Tibial nerve (tissue), 4 donors: ENCODE measurements around the gene TRAK1. TPM values are rescaled to one million over a fixed set of nuclear protein-coding genes. Genes with fewer than 3 reads are reported as not detected.

ENCODE experiments used
- DNase-seq, 2 donors: peaks; one replicate each; pipeline ENCODE4 v3.0.0-alpha.2; 2019; ENCODE audit warnings: low spot score in 2 of 2
- H3K27ac ChIP-seq, 4 donors: fragments of 200-600 bp; sonication (generic) in 3 of 4; one replicate each; pipeline ENCODE4 v1.5.1; 2017 to 2019; ENCODE audit warnings: mild to moderate bottlenecking in 1 of 4
- H3K27me3 ChIP-seq, 2 donors: fragments of 200-600 bp; sonication (generic) in 1 of 2; one replicate each; pipeline versions ENCODE4 v1.5.1 to v1.6.0; 2017 to 2019
- H3K36me3 ChIP-seq, 3 donors: fragments of 200-600 bp; sonication (generic); one replicate each; pipeline ENCODE4 v1.5.1; 2018 to 2019
- H3K4me1 ChIP-seq, 4 donors: fragments of 200-600 bp; sonication (generic) in 3 of 4; one replicate each; pipeline ENCODE4 v1.5.1; 2017 to 2019
- H3K4me3 ChIP-seq, 4 donors: fragments of 200-600 bp; sonication (generic) in 3 of 4; one replicate each; pipeline ENCODE4 v1.5.1; 2017 to 2019; ENCODE audit warnings: mild to moderate bottlenecking in 1 of 4, moderate library complexity in 1 of 4
- H3K9me3 ChIP-seq, 4 donors: fragments of 200-600 bp; sonication (generic) in 3 of 4; one replicate each; pipeline ENCODE4 v1.5.1; 2017 to 2019
- EP300 ChIP-seq, 2 donors: sonication (generic); formaldehyde crosslinking; IDR thresholded peaks; one replicate each; pipeline ENCODE4 v1.6.1; 2017; ENCODE audit warnings: antibody characterized with exemption in 2 of 2, mild to moderate bottlenecking in 1 of 2
- POLR2A ChIP-seq, 2 donors: fragments of 450-650 bp; IDR thresholded peaks; one replicate each; pipeline ENCODE4 v1.6.1; 2017; ENCODE audit warnings: antibody characterized with exemption in 2 of 2, mild to moderate bottlenecking in 2 of 2, moderate library complexity in 2 of 2
- WGBS, 2 donors: methylation state at CpG; one replicate each; pipeline ENCODE4 v1.1.5; 2018; 5-methylcytosine and 5-hydroxymethylcytosine counted together
- total RNA-seq, 4 donors: library from RNA; depleted of rRNA; stranded (reverse); fragments of >200 nt; gene quantifications; one replicate each; pipeline ENCODE4 v1.1.0, GENCODE V29; 2016
- TF ChIP-seq, protein P1 (sequence below), 5 experiments: fragments of 200-600 bp in 3 of 5; fragments of 450-650 bp in 2 of 5; sonication (generic) in 3 of 5; IDR thresholded peaks; one replicate each; pipeline ENCODE4 v1.5.1; 2016 to 2019; ENCODE audit warnings: antibody characterized with exemption in 5 of 5, mild to moderate bottlenecking in 3 of 5, moderate library complexity in 2 of 5

The TRAK1 gene
- total RNA-seq, 4 donors from 2014 or later = 28.6 to 68.1 (median 35.5) TPM

DNA sequence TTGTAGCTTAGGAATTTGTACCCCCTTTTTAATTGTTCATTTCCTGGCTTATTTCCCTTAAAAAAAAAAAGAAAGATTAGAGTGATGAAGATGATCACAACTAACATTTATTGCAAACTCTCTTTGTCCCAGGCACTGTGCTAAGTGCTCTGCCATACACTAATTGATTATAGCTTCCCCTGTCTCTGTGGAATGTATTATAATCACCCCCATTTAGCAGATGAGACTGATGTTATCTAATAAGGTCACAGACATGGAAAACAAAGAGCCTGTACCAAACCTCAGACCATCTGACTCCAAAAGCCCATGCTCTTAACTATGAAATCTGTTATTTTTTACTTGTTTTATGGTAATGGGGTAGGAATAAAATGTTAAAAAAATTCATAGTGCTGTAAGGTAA lies 53.1 kb downstream of the TRAK1 start:
- no peak for TF ChIP-seq POLR2A (IDR thresholded peaks at IDR 0.05)
- no peak for TF ChIP-seq EP300 (IDR thresholded peaks at IDR 0.05)
- TF ChIP-seq, protein P1, sequence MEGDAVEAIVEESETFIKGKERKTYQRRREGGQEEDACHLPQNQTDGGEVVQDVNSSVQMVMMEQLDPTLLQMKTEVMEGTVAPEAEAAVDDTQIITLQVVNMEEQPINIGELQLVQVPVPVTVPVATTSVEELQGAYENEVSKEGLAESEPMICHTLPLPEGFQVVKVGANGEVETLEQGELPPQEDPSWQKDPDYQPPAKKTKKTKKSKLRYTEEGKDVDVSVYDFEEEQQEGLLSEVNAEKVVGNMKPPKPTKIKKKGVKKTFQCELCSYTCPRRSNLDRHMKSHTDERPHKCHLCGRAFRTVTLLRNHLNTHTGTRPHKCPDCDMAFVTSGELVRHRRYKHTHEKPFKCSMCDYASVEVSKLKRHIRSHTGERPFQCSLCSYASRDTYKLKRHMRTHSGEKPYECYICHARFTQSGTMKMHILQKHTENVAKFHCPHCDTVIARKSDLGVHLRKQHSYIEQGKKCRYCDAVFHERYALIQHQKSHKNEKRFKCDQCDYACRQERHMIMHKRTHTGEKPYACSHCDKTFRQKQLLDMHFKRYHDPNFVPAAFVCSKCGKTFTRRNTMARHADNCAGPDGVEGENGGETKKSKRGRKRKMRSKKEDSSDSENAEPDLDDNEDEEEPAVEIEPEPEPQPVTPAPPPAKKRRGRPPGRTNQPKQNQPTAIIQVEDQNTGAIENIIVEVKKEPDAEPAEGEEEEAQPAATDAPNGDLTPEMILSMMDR (IDR thresholded peaks at IDR 0.05) = no peak
- Histone ChIP-seq H3K27ac (no peak overlapping the region), H3K27me3 (no peaks in the 10 kb centered on the region), H3K9me3 (no peaks in the 10 kb centered on the region), H3K36me3 (peaks cover 0 to 3% (median 0%) of the 10 kb centered on the region in 3 donors), H3K4me3 (no peak overlapping the region), H3K4me1 (peaks cover 0 to 16% (median 1%) of the 10 kb centered on the region in 4 donors)
- DNase-seq = no peak

DNA sequence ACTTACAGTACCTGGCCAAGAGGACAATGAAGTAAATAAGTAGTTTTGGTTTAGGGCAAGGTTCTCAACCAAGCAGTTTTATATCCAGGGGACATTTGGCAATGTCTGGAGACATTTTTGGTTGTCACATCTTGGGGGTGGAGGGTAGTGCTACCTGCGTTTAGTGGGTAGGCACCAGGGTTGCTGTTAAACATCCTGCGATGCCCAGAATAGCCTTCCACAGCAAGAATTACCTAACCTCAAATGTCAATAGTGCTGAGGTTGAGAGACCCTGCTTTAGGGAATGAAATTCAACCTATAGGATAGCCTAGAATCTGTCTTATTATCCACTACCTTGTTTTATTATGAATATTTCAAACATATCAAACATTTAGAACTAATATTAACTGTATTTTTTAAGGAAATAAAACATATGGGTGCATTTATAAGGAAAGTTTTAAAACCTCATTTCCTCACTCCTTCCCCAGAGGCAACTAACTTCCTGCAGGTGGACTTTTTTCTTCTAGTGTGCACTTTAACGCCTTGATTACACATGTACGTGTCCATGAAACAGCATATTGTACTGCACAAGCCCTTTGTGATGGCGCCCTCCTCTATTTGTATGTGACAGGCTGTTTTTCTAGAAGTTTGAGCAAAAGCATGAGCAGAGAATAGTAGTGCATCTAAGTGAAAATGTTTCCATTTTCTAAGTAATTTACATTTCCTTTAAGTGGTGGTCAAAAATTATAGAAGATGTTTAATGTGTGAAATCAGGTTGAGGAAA lies 57.1 kb downstream of the TRAK1 start:
- peaks cover 0 to 31% (median 6%) of the 10 kb centered on the region in 4 donors for H3K4me1 ChIP-seq
- no peak overlapping the region for H3K27ac ChIP-seq
- H3K9me3 ChIP-seq = no peaks in the 10 kb centered on the region
- no peaks in the 10 kb centered on the region for H3K36me3 ChIP-seq
- no peaks in the 10 kb centered on the region for H3K27me3 ChIP-seq
- DNase-seq = no peak
- 61 to 62% methylated on average over 5 of the region's 5 CpGs for WGBS, 2 donors
- H3K4me3 ChIP-seq = no peak overlapping the region
- TF ChIP-seq EP300 (IDR thresholded peaks at IDR 0.05) = no peak
- TF ChIP-seq POLR2A (IDR thresholded peaks at IDR 0.05) = no peak

DNA sequence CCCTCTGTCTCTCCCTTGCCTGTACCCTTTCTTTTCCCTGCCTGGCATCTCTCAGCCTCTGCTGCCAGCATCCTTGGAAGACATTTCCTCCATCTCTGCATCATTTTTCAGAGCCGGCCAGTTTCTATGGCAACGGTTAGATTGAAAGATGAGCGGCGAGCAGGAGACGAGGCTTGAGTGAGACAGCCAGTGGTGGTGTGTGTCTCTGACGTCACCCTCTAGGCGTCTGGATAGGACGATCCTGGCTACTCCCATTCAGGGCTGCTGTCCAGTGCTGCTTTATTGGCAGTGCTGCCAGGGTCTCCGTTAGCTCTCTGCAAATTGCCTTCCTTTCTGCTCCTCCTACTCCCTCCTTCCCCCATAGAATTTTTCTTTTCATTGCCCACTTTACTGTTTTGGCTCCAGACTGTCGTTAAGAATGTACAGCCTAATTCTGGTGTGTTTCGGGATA lies 57.9 kb downstream of the TRAK1 start:
- no peaks in the 10 kb centered on the region for H3K36me3 ChIP-seq
- no peak for TF ChIP-seq EP300 (IDR thresholded peaks at IDR 0.05)
- TF ChIP-seq POLR2A (IDR thresholded peaks at IDR 0.05) = no peak
- TF ChIP-seq, protein P1 (IDR thresholded peaks at IDR 0.05) = no peak
- no peaks in the 10 kb centered on the region for H3K27me3 ChIP-seq
- peak; percentile 21 to 62 for DNase-seq
- H3K4me3 ChIP-seq = no peak overlapping the region
- peaks cover 0 to 30% (median 6%) of the 10 kb centered on the region in 4 donors for H3K4me1 ChIP-seq
- no peaks in the 10 kb centered on the region for H3K9me3 ChIP-seq
- peak overlapping the region in 1 of 4 donors; percentile 4 for H3K27ac ChIP-seq
- WGBS, 2 donors = 17 to 24% methylated on average over 11 of the region's 11 CpGs

DNA sequence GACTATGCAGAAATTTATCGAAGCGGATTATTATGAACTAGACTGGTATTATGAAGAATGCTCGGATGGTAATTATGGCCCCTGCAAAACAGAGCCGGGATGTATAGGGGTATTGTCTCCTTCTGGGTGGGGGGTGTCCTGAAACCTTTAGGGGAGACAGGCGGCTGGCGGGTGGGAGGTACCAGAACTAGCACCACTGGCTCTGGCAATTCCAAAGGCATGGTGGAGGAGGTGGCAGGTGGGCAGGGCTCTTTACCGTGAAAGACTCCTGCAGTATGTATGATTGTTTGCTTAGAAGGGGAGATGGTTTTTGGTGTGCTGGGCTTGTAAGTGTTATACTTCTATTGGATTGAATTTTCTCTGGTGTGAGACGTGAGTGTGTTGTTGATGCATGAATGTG lies 58.4 kb downstream of the TRAK1 start:
- Histone ChIP-seq H3K27ac (peak overlapping the region in 1 of 4 donors; percentile 4), H3K4me3 (no peak overlapping the region), H3K9me3 (no peaks in the 10 kb centered on the region), H3K27me3 (no peaks in the 10 kb centered on the region), H3K36me3 (no peaks in the 10 kb centered on the region), H3K4me1 (peaks cover 0 to 28% (median 6%) of the 10 kb centered on the region in 4 donors)
- TF ChIP-seq, protein P1 (IDR thresholded peaks at IDR 0.05) = no peak
- TF ChIP-seq POLR2A (IDR thresholded peaks at IDR 0.05) (no peak), EP300 (IDR thresholded peaks at IDR 0.05) (no peak)
- no peak for DNase-seq
- WGBS, 2 donors = 59 to 69% methylated on average over 8 of the region's 8 CpGs

DNA sequence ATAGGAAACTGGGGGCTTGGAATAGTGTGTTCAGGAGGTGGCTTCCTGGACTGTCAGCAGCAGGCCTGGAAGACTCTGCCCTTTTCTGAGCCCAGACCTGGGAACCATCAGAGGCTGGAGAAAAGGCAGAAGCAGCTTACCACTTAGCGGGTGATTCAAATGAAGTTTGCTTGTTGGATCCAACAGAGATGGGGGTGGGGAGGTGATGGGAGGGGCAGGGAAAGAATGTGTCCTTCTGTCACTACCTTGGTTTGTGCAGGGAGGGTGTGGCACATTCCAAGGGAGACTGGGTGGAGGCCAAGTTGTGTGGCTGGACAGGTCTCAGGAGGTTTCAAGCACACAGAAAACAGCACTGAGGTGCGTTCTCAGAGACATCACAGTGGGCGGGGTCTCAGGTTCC lies 58.8 kb downstream of the TRAK1 start:
- H3K27ac ChIP-seq = no peak overlapping the region
- H3K9me3 ChIP-seq = no peaks in the 10 kb centered on the region
- H3K27me3 ChIP-seq = no peaks in the 10 kb centered on the region
- 89 to 93% methylated on average over 3 of the region's 3 CpGs for whole genome bisulfite sequencing, 2 donors
- TF ChIP-seq, protein P1 (IDR thresholded peaks at IDR 0.05) = no peak
- TF ChIP-seq POLR2A (IDR thresholded peaks at IDR 0.05) (no peak), EP300 (IDR thresholded peaks at IDR 0.05) (no peak)
- H3K4me1 ChIP-seq = peaks cover 0 to 28% (median 6%) of the 10 kb centered on the region in 4 donors
- no peak for DNase-seq
- H3K36me3 ChIP-seq = no peaks in the 10 kb centered on the region
- H3K4me3 ChIP-seq = no peak overlapping the region
